ENCODE results near the gene AMPD3. TPM values are rescaled to one million over a fixed set of nuclear protein-coding genes. Genes with fewer than 3 reads are reported as not detected.

Gene AMPD3
- polyA plus RNA-seq, 1 donor, result 5.3 TPM

GRCh38 chr11:10488121-10488933 lies 33.3 kb downstream of the AMPD3 start:
- no peak for DNase-seq (ENCODE audit: low read depth)

- DNase-seq (ENCODE audit: low read depth), result no peak
Measured at GRCh38 chr11:10488934-10489691, 34.0 kb downstream of the AMPD3 start.

- DNase-seq (ENCODE audit: low read depth), result no peak
Measured at GRCh38 chr11:10490032-10490397, 35.0 kb downstream of the AMPD3 start.

GRCh38 chr11:10490398-10491241 lies 35.6 kb downstream of the AMPD3 start:
- no peak for DNase-seq (ENCODE audit: low read depth)

GRCh38 chr11:10492084-10492483 lies 37.0 kb downstream of the AMPD3 start:
- no peak for DNase-seq (ENCODE audit: low read depth)

- no peak for DNase-seq (ENCODE audit: low read depth)
Measured at GRCh38 chr11:10493041-10493663, 38.1 kb downstream of the AMPD3 start.

- no peak for DNase-seq (ENCODE audit: low read depth)
Measured at GRCh38 chr11:10494636-10495463, 39.8 kb downstream of the AMPD3 start.

GRCh38 chr11:10495464-10495786 lies 40.4 kb downstream of the AMPD3 start:
- no peak for DNase-seq (ENCODE audit: low read depth)

GRCh38 chr11:10496296-10496936 lies 41.4 kb downstream of the AMPD3 start:
- no peak for DNase-seq (ENCODE audit: low read depth)

GRCh38 chr11:10497371-10498021 lies 42.4 kb downstream of the AMPD3 start:
- DNase-seq (ENCODE audit: low read depth), result no peak

GRCh38 chr11:10498022-10498400 lies 42.9 kb downstream of the AMPD3 start:
- DNase-seq (ENCODE audit: low read depth), result no peak

GRCh38 chr11:10498426-10499250 lies 43.6 kb downstream of the AMPD3 start:
- no peak for DNase-seq (ENCODE audit: low read depth)

GRCh38 chr11:10499452-10499851 lies 44.4 kb downstream of the AMPD3 start:
- DNase-seq (ENCODE audit: low read depth), result no peak

GRCh38 chr11:10499874-10500601 lies 45.0 kb downstream of the AMPD3 start:
- DNase-seq (ENCODE audit: low read depth), result no peak

- no peak for DNase-seq (ENCODE audit: low read depth)
Measured at GRCh38 chr11:10500757-10501684, 46.0 kb downstream of the AMPD3 start.

GRCh38 chr11:10502065-10502680 lies 47.1 kb downstream of the AMPD3 start:
- DNase-seq (ENCODE audit: low read depth), result no peak

- no peak for DNase-seq (ENCODE audit: low read depth)
Measured at GRCh38 chr11:10502770-10503169, 47.7 kb downstream of the AMPD3 start.
